GM21576 (cell line): ENCODE measurements around the gene HOXA4.

ENCODE experiments used
- ATAC-seq: cut with Tn5 transposase; IDR thresholded peaks from one replicate; pipeline ENCODE4 v1.9.1; 2021; ENCODE audit warnings: mild to moderate bottlenecking, moderate library complexity; ENCODE audit not compliant: unreplicated experiment

The HOXA4 gene

DNA sequence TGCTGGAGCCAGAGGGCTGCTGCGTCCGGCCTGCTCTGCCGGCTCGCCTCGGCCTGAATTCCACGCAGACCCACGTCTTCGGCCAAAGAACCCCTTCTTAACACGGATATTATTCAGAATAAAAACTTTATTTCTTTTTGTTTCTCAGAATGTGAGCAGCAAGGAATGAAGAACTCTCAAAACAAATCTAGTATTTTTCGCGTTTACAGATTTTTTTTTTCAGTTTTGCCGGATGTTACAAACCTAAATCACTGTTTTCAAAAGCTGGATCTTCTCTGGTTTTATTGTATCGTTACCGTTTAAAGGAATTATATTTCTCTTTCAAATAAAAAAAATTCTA lies 23.7 kb downstream of the HOXA4 start:
- no peak for ATAC-seq

GRCh38 chr7:27106181-27106900 lies 24.2 kb downstream of the HOXA4 start:
- ATAC-seq, result no peak

GRCh38 chr7:27105301-27106031 lies 25.1 kb downstream of the HOXA4 start:
- ATAC-seq, result no peak

DNA sequence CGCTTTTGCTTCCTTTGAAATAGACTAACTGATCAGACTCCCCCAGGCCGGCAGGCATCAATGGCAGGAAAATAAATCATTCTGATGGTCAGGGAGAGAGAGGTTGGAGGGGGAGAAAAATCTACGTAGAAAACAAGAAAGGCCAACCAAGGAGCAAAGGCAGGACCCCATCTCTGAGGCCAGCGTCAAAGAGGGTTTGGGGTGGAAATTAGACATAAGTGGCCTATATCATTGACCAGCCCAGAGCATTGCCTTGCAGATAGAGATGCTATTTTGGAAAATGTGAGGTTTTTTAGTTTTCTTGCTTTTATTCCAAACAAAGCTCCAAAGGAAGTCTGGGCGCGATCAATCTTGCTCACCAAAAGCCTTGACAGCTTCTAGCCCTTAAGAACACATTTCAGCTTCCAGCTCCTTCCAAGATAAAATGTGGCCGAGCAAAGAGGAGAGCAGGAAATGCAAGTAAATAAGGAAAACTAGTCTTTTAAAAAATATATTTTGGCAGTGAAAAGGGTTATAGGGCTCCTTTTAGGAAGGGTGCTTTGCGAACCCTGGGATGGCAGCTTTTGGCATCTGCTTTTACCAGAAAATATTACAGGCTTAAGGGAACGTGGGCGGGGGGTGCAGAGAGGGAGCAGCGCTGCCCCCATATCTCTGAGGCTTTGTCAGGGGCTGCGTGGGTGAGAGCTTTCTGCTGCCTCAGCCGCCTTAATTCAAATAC lies 26.1 kb downstream of the HOXA4 start:
- ATAC-seq, result no peak

DNA sequence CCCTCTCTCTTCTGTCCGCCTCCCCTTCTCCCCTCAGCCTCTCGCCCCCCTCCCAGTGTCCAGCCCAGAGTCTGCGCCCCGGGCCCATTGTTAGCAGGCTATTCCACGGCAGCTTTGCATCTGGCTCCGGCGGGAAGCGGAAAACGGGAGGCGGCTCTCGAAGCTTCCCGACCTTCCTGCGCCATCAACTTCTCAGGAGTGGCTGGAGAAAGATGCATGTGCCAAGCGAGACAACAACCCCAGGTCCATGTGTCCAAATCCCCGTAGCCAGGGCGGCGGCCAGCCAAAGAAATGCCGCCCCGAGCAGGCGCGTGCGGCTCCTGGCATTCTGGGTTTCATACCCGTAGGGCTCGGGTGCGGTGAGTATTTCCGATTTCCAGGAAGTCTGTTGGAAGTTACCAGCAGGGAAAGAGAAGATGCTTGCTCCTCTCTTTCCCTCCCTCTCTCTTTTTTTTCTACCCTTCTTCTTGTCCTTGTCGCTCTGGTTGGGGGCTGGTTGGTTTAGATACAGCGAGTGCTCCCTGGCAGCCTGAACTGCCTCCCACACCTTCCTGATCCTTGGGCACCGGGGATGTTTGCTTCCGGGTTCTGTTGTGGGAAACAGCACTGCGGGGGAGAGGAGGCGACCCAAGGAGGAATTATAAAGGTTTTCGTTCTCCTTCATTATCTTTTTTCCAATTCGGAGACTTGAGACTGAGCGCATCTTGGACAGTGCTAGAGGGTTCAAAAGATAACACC lies 26.9 kb downstream of the HOXA4 start:
- ATAC-seq, result no peak

DNA sequence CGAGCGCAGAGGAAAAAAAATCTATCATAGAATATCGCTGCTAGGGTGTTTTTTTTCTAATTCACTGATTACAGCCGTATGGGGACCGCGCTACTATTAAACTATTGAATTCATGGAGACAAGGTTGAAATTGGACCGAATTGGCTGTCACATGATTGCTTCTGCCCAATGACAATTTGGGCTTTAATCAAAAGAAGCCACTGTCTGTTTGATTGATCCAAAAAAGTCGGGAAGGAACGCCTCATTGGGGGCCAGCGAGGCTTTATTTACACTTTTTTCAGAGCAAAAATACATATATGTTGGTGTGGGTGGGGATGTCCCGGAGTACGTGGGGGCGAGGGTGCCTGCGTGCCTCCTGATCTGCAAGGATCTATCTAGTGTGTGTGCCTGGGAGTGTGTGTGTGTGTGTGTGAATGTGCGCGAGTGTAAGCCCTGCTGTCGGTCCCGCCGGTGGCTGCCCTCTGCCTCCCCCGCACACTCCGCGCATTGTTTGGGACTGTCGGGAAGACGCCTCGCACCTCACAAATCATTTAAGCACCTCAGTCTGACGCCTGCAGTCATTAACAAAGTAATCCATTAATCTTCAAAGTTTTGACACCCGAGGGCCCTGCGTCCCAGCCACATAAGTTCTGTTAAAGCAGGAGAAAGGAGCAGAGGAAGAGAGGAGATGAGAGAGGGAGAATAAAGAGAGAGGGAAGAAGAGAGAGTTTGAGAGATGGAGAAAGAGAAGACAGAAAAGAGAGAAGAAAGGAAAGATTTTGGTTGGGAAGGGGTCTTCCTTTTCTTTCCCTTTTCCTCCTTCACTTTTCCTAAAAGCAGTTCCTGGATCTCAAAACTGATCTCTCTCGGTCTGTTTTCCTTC lies 27.7 kb downstream of the HOXA4 start, which contains the start of gene HOXA2:
HOXA2 (minus strand) TSS at position 103 of the 862 bp plus-strand sequence. CDS start 183 bp downstream, outside the sequence.
- no peak for ATAC-seq

- ATAC-seq, result no peak
Measured at GRCh38 chr7:27101957-27102580, 28.5 kb downstream of the HOXA4 start.

DNA sequence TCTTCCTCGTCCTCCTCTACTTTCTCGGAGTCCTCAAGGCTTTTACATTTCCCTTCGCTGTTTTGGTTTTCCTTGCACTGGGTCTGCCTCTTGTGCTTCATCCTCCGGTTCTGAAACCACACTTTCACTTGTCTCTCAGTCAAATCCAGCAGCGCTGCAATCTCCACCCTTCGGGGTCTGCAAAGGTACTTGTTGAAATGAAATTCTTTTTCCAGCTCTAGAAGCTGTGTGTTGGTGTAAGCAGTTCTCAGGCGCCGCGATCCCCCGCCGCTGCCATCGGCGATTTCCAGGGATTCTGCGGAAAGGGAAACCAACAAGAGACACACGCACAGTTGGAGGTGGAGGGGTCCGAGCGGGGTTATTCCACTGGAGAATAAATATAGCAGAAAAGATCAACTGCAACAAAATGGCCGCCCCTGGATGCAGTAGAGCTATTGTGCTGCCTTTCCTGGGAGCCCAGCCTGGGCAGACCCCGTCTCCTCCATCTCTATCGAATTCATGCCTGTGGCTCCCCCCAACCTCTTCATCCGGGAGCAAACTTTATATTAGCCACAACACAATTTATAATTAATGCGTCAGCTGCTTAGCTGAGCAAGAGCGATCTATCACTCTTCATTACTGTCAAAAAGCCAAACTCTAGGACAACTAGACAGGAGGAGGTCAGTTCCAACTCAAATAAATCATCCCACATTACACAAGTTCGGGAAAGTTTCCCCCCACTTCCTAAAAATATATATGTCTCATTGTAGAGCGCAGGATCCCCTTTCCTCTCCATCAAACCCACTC lies 29.2 kb downstream of the HOXA4 start:
- ATAC-seq, result no peak

DNA sequence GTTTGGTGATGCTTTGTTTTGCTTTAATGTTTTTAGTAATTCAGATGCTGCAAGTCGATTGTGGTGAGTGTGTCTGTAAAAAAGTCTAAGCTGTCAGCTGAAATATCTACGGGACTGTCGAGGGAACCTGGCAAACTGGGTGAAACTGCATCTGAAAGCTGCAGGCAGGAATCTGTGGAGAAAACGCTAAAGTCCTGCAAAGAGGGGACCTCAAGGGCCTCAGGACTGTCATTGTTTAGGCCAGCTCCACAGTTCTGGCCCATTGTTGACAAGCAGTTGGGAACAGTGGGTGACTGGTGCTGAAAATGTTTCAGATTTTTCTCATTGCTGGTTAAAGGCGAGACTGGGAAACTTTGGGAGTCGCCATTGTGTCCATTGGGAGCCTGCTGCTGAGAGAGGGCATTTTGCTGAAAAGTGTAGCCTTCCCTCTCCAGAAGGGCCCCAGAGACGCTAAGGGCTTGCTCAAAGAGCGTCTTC lies 29.8 kb downstream of the HOXA4 start:
- no peak for ATAC-seq

GRCh38 chr7:27099453-27100370 lies 30.8 kb downstream of the HOXA4 start:
- ATAC-seq, result no peak

GRCh38 chr7:27098578-27099451 lies 31.7 kb downstream of the HOXA4 start:
- no peak for ATAC-seq

DNA sequence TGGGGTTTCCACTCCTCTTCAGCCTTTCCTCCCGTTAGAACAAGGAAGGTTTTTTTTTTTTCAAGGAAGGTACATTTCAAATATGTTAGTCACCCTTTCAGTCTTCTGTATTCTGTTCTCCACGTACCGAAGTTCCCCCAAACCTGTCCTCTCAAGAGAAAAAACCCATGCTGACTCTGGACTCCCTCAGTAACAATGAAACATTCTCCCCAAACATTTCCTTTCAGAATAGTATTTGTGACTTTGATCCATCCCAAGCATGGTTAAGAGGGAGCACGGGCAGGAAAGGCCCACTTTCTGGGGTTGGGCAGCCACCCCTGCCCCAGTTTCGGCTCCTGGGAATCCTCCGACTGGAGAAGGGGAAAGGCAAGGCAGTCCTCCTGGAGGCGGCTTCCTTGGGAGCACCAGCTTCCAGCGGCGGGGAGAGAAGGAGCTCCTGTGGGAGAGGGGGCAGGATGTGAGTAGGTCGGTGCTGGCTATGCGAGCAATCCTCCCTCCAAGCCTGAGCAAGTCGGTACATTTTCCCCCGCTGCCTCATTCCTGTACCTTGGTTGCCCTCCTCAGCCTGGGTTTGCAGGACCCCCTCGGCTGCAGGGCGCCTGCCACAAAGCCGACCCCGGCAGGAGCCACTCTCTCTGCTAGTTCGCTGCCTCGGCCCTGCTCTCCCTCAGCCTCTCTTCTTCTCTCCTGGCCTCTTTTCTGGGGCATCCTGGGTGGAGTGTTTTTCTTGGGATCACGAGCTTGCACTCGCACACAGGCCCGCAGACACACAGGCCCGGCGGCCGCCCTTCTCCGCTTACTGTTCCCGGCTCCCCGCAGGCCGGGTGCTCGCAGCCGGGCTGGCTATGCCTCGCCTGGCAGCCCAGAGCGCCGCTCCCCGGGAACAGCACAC lies 32.6 kb downstream of the HOXA4 start:
- no peak for ATAC-seq

- ATAC-seq, result no peak
Measured at GRCh38 chr7:27096768-27097514, 33.6 kb downstream of the HOXA4 start.

- peak; percentile 81 for ATAC-seq
Measured at GRCh38 chr7:27095897-27096767, 34.4 kb downstream of the HOXA4 start, which contains the start of gene HOXA1. Gene HOXA1, minus strand, starts transcription at chr7:27096000. Its CDS starts 88 bp downstream, at chr7:27095912.
